ENCODE measurements around the gene PER2. TPM values are rescaled to one million over a fixed set of nuclear protein-coding genes. Genes with fewer than 3 reads are reported as not detected.

PER2 gene
- total and polyA plus RNA-seq, 9 of the 15 experiments (the other 6 are each of a cell fraction or from before 2014, with no cell fraction given): 1.1 to 10.3 (median 2.9) TPM

DNA sequence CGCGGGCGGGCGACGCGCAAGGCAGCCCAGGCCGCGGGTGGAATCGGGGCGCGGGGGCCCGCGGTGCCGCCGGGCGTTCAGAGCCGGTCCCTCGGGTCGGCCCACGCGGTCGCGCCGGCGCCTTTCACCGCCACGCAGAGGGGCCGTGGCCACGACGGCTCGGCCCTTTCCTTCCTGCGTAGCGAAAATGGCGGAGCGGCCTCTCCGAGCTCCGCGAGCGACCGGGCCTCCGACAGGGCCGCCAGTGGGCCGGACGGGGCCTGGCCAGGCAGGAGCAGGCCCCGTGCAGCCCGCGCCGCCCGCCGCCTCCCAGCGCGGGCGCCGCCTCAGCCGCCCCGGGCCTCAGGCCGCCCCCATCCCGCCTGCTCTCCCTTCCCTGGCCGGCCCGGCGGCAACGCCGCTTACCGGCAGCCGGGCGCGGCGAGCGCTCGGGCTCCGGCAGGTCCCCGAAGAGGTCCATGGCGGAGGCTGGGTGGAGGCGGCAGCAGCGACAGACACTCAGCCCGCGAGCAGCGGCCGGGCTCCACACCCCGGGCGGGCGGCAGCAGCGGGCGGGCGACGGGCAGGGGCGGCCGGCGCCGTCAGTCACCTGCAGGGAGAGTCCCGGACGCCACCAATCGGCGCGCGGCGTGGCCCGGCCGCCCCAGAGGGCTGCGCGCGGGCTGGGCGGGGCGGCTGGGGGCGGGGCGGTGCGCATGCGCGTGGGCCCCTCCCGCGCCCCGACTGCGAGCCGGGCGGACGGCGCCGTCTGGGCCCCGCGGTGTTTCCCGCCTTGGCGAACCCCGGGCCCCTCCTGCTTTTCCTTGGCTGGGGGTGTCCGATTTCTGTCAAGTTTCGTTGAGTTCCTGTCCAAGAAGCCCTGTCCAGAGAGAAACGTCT is 85.1 kb downstream of the PER2 start, which contains the start of gene ILKAP (continued):
- TF ChIP-seq MTA3 (IDR thresholded peaks at IDR 0.05; ENCODE audit: borderline replicate concordance) (no peak), ZFP1 (CRISPR knock-in tag; IDR thresholded peaks at IDR 0.05) (no peak), POLR2G (IDR thresholded peaks at IDR 0.05; ENCODE audit: low read depth, low read length) (peak; percentile 87), CHD7 (IDR thresholded peaks at IDR 0.05; ENCODE audit: low read depth, low read length) (no peak), POLR2B (IDR thresholded peaks at IDR 0.05; ENCODE audit: low read depth, partially characterized antibody) (peak; percentile 39), TGIF2 (CRISPR knock-in tag; IDR thresholded peaks at IDR 0.05) (0 out of 2 replicates have a peak, but pooled peaks have one; percentile 41), POLR2AphosphoS5 (IDR thresholded peaks at IDR 0.05; ENCODE audit: control insufficient read depth, insufficient read depth, low read depth, low read length) (0 out of 2 replicates have a peak, but pooled peaks have one; percentile 33), YY1 (IDR thresholded peaks at IDR 0.05; ENCODE audit: borderline replicate concordance in 1 of 3, control insufficient read depth in 1 of 3, extremely low read depth in 1 of 3, insufficient read depth in 3 of 3, insufficient read length in 1 of 3, insufficient replicate concordance in 2 of 3, low read depth in 1 of 3, low read length in 2 of 3) (peak in 2 of 3 experiments; percentile 35 to 70), NCOA6 (IDR thresholded peaks at IDR 0.05) (0 out of 2 replicates have a peak, but pooled peaks have one; percentile 62), ATF7 (IDR thresholded peaks at IDR 0.05) (no peak)
- TF ChIP-seq, protein P1, sequence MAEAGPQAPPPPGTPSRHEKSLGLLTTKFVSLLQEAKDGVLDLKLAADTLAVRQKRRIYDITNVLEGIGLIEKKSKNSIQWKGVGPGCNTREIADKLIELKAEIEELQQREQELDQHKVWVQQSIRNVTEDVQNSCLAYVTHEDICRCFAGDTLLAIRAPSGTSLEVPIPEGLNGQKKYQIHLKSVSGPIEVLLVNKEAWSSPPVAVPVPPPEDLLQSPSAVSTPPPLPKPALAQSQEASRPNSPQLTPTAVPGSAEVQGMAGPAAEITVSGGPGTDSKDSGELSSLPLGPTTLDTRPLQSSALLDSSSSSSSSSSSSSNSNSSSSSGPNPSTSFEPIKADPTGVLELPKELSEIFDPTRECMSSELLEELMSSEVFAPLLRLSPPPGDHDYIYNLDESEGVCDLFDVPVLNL (CRISPR knock-in tag; IDR thresholded peaks at IDR 0.05; ENCODE audit: low read depth): 0 out of 2 replicates have a peak, but pooled peaks have one; percentile 31
- TF ChIP-seq, protein P2, sequence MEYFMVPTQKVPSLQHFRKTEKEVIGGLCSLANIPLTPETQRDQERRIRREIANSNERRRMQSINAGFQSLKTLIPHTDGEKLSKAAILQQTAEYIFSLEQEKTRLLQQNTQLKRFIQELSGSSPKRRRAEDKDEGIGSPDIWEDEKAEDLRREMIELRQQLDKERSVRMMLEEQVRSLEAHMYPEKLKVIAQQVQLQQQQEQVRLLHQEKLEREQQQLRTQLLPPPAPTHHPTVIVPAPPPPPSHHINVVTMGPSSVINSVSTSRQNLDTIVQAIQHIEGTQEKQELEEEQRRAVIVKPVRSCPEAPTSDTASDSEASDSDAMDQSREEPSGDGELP (CRISPR knock-in tag; IDR thresholded peaks at IDR 0.05; ENCODE audit: borderline replicate concordance): peak; percentile 44; the same call in 1 of the 2 replicates

Data from K562 (cell line).